Measurements from ENCODE around the gene PTPRT.

DNA sequence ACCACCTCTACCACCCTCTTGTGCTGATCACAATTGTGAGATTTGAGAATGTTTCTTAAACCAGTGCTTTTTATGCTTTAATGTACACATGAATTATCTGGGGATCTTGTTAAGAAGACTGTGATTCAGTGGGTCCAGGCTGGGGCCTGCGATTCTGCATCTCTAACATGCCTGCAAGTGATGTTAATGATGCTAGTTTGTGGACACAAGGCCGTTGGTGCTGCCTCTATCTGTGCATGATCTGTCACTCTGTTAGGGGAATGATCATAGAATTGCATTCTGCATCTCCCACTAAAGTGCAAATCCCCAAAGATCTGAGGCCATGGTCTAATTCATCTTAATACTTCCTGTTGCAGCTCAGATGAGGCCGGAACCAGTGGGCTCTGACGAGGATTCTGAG is 746.5 kb downstream of the PTPRT start:
- TF ChIP-seq POLR2AphosphoS5 (IDR thresholded peaks at IDR 0.05; ENCODE audit: low read depth, low read length), result no peak
- TF ChIP-seq, protein P1, sequence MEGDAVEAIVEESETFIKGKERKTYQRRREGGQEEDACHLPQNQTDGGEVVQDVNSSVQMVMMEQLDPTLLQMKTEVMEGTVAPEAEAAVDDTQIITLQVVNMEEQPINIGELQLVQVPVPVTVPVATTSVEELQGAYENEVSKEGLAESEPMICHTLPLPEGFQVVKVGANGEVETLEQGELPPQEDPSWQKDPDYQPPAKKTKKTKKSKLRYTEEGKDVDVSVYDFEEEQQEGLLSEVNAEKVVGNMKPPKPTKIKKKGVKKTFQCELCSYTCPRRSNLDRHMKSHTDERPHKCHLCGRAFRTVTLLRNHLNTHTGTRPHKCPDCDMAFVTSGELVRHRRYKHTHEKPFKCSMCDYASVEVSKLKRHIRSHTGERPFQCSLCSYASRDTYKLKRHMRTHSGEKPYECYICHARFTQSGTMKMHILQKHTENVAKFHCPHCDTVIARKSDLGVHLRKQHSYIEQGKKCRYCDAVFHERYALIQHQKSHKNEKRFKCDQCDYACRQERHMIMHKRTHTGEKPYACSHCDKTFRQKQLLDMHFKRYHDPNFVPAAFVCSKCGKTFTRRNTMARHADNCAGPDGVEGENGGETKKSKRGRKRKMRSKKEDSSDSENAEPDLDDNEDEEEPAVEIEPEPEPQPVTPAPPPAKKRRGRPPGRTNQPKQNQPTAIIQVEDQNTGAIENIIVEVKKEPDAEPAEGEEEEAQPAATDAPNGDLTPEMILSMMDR (IDR thresholded peaks at IDR 0.05), result no peak
- TF ChIP-seq SIN3A (IDR thresholded peaks at IDR 0.05; ENCODE audit: borderline replicate concordance, insufficient read depth, low read depth, low read length), result no peak
- TF ChIP-seq, protein P2, sequence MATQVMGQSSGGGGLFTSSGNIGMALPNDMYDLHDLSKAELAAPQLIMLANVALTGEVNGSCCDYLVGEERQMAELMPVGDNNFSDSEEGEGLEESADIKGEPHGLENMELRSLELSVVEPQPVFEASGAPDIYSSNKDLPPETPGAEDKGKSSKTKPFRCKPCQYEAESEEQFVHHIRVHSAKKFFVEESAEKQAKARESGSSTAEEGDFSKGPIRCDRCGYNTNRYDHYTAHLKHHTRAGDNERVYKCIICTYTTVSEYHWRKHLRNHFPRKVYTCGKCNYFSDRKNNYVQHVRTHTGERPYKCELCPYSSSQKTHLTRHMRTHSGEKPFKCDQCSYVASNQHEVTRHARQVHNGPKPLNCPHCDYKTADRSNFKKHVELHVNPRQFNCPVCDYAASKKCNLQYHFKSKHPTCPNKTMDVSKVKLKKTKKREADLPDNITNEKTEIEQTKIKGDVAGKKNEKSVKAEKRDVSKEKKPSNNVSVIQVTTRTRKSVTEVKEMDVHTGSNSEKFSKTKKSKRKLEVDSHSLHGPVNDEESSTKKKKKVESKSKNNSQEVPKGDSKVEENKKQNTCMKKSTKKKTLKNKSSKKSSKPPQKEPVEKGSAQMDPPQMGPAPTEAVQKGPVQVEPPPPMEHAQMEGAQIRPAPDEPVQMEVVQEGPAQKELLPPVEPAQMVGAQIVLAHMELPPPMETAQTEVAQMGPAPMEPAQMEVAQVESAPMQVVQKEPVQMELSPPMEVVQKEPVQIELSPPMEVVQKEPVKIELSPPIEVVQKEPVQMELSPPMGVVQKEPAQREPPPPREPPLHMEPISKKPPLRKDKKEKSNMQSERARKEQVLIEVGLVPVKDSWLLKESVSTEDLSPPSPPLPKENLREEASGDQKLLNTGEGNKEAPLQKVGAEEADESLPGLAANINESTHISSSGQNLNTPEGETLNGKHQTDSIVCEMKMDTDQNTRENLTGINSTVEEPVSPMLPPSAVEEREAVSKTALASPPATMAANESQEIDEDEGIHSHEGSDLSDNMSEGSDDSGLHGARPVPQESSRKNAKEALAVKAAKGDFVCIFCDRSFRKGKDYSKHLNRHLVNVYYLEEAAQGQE (IDR thresholded peaks at IDR 0.05; ENCODE audit: insufficient read depth in 1 of 2, low read depth in 2 of 2, low read length in 1 of 2), result no peak
- no peak for TF ChIP-seq TCF7L2 (IDR thresholded peaks at IDR 0.05; ENCODE audit: low read depth, low read length)

Data from Panc1 (cell line).